ENCODE measurements around the gene TM9SF1. TPM values are rescaled to one million over a fixed set of nuclear protein-coding genes. Genes with fewer than 3 reads are reported as not detected.

Gene TM9SF1
- total and polyA plus RNA-seq, 10 donors: 4.7 to 53.6 (median 34.5) TPM

GRCh38 chr14:24189059-24189375, 6.2 kb downstream of the TM9SF1 start:
- no peak for TF ChIP-seq POLR2A (IDR thresholded peaks at IDR 0.05)
- no peak for TF ChIP-seq CTCF (IDR thresholded peaks at IDR 0.05 in 8 of 11, conservative IDR thresholded peaks at IDR 0.05 in 3 of 11)
- TF ChIP-seq POLR2AphosphoS5 (IDR thresholded peaks at IDR 0.05): no peak
- WGBS, 5 donors: 0 to 2% (median 1%) methylated on average over 3 of the region's 3 CpGs

GRCh38 chr14:24188251-24189058, 6.8 kb downstream of the TM9SF1 start, which contains the start of gene IPO4:
Gene IPO4, minus strand, starts transcription at chr14:24188816. Its CDS starts 29 bp downstream, at chr14:24188787.
- peak within 1 kb of the TSS; percentile 64 to 90 (median 78) for H3K4me3 ChIP-seq
- peak within 1 kb of the TSS; percentile 47 to 87 (median 69) for H3K27ac ChIP-seq
- DNase-seq: peak; percentile 97
- H3K9me3 ChIP-seq: no peaks in the 10 kb centered on the region
- H3K27me3 ChIP-seq (replicated peaks in 1 of 7): no peaks in the 10 kb centered on the region
- peaks cover 0 to 70% (median 44%) of the 10 kb centered on the region in 6 donors for H3K36me3 ChIP-seq
- TF ChIP-seq CTCF (IDR thresholded peaks at IDR 0.05 in 8 of 11, conservative IDR thresholded peaks at IDR 0.05 in 3 of 11) (peak in 1 of 11 experiments; percentile 17), POLR2AphosphoS5 (IDR thresholded peaks at IDR 0.05) (peak; percentile 88 to 89 (median 89)), POLR2A (IDR thresholded peaks at IDR 0.05) (peak in 2 of 3 donors; percentile 19 to 49)
- intact Hi-C loops (cut with DNase I; ENCODE audit: low total_unique reads): no loop called here
- H3K4me1 ChIP-seq: peaks cover 13 to 63% (median 27%) of the 10 kb centered on the region in 6 donors
- WGBS, 5 donors: 0 to 1% (median 0%) methylated on average over 45 to 65 of the region's 65 CpGs

More at GRCh38 chr14:24189059-24189375, 6.2 kb downstream of the TM9SF1 start:
- Histone ChIP-seq H3K27me3 (replicated peaks in 1 of 7) (no peaks in the 10 kb centered on the region), H3K36me3 (peaks cover 0 to 65% (median 39%) of the 10 kb centered on the region in 6 donors), H3K27ac (peak overlapping the region; percentile 1 to 87 (median 69)), H3K4me3 (peak overlapping the region; percentile 64 to 90 (median 78)), H3K4me1 (peaks cover 15 to 67% (median 29%) of the 10 kb centered on the region in 6 donors), H3K9me3 (no peaks in the 10 kb centered on the region)
- intact Hi-C loops (cut with DNase I; ENCODE audit: low total_unique reads): no loop called here
- DNase-seq: no peak

GRCh38 chr14:24187539-24187915, 7.7 kb downstream of the TM9SF1 start:
- H3K27ac ChIP-seq: peak overlapping the region in 3 of 8 donors; percentile 76 to 87 (median 81)
- DNase-seq: no peak
- H3K9me3 ChIP-seq: no peaks in the 10 kb centered on the region
- TF ChIP-seq CTCF (IDR thresholded peaks at IDR 0.05 in 8 of 11, conservative IDR thresholded peaks at IDR 0.05 in 3 of 11) (no peak), POLR2A (IDR thresholded peaks at IDR 0.05) (no peak), POLR2AphosphoS5 (IDR thresholded peaks at IDR 0.05) (no peak)
- H3K36me3 ChIP-seq: peaks cover 0 to 71% (median 51%) of the 10 kb centered on the region in 6 donors
- WGBS, 5 donors: 69 to 100% (median 84%) methylated on average over 1 to 2 of the region's 2 CpGs
- intact Hi-C loops (cut with DNase I; ENCODE audit: low total_unique reads): no loop called here
- peaks cover 13 to 57% (median 27%) of the 10 kb centered on the region in 6 donors for H3K4me1 ChIP-seq
- H3K27me3 ChIP-seq (replicated peaks in 1 of 7): no peaks in the 10 kb centered on the region
- H3K4me3 ChIP-seq: peak overlapping the region in 7 of 8 donors; percentile 64 to 90 (median 80)
